C4-2B (cell line): ENCODE results near the gene TTLL12.
A peak's percentile ranks its signal among the peaks of the same experiment; 100 is the strongest.

Experiments
- H3K27ac ChIP-seq: fragments of 450-650 bp; 2 replicates; pipeline ENCODE4 v1.5.1; 2017
- CTCF ChIP-seq: fragments of 450-650 bp; conservative IDR thresholded peaks from 2 replicates; pipeline ENCODE4 v1.5.1; 2017; ENCODE audit warnings: mild to moderate bottlenecking
- ZFX ChIP-seq: fragments of 450-650 bp; IDR thresholded peaks from 2 replicates; pipeline ENCODE4 v1.6.1; 2017

TTLL12 gene

GRCh38 chr22:43198936-43199335 lies 12.0 kb upstream of the TTLL12 start:
- no peak overlapping the region for H3K27ac ChIP-seq
- TF ChIP-seq ZFX (no peak), CTCF (no peak)

- TF ChIP-seq CTCF = no peak
- TF ChIP-seq ZFX = no peak
- H3K27ac ChIP-seq = no peak overlapping the region
These were observed 11.2 kb upstream of the TTLL12 start for GRCh38 chr22:43198126-43198525.

GRCh38 chr22:43197271-43197941 lies 10.5 kb upstream of the TTLL12 start:
- TF ChIP-seq ZFX = no peak
- TF ChIP-seq CTCF = no peak
- H3K27ac ChIP-seq = no peak overlapping the region

GRCh38 chr22:43191831-43192230 lies 4.9 kb upstream of the TTLL12 start:
- TF ChIP-seq ZFX = no peak

GRCh38 chr22:43188829-43189545 lies 2.1 kb upstream of the TTLL12 start:
- no peak for TF ChIP-seq ZFX
- no peak for TF ChIP-seq CTCF
- H3K27ac ChIP-seq = peak overlapping the region; percentile 86; the same call in 1 of the 2 replicates

More at GRCh38 chr22:43191831-43192230, 4.9 kb upstream of the TTLL12 start:
- no peak overlapping the region for H3K27ac ChIP-seq

GRCh38 chr22:43187171-43188099 lies 501 bp upstream of the TTLL12 start:
- TF ChIP-seq CTCF (peak; percentile 90), ZFX (peak; percentile 62; the same call in 1 of the 2 replicates)
- H3K27ac ChIP-seq = peak overlapping the region; percentile 97

GRCh38 chr22:43185860-43186261 lies 1.1 kb downstream of the TTLL12 start:
- H3K27ac ChIP-seq = peak overlapping the region; percentile 97
- TF ChIP-seq ZFX (no peak), CTCF (no peak)
